HepG2 (cell line): ENCODE data around the gene CXXC5. TPM values are rescaled to one million over a fixed set of nuclear protein-coding genes. Genes with fewer than 3 reads are reported as not detected.
A peak's percentile ranks its signal among the peaks of the same experiment; 100 is the strongest.

Experiments used
- HBP1 ChIP-seq: IDR thresholded peaks from 2 replicates; pipeline ENCODE4 v1.6.1; 2016; ENCODE audit warnings: low read depth, control low read depth
- KDM5B ChIP-seq: sonication (generic); formaldehyde crosslinking; IDR thresholded peaks from 2 replicates; pipeline ENCODE4 v1.4.0; 2020; ENCODE audit warnings: missing genetic modification reagents, mild to moderate bottlenecking, borderline replicate concordance
- MLX ChIP-seq: IDR thresholded peaks from 2 replicates; pipeline ENCODE4 v1.6.1; 2016
- MZF1 ChIP-seq: sonication (generic); formaldehyde crosslinking; IDR thresholded peaks from 2 replicates; pipeline ENCODE4 v1.8.1; 2023; ENCODE audit warnings: mild to moderate bottlenecking, missing genetic modification reagents, borderline replicate concordance
- PAWR ChIP-seq: sonication (generic); formaldehyde crosslinking; IDR thresholded peaks from 2 replicates; pipeline ENCODE4 v1.4.0; 2020; ENCODE audit warnings: missing genetic modification reagents, mild to moderate bottlenecking, borderline replicate concordance
- ZBTB40 ChIP-seq, 2 experiments: fragments of 450-650 bp in 1 of 2; sonication (generic) in 1 of 2; formaldehyde crosslinking in 1 of 2; IDR thresholded peaks; 2 replicates each; pipeline versions ENCODE4 v1.6.1 to v1.8.0; 2016 to 2022; ENCODE audit warnings: antibody characterized with exemption in 1 of 2, mild to moderate bottlenecking in 1 of 2, missing genetic modification reagents in 1 of 2
- ZNF124 ChIP-seq: sonication (generic); formaldehyde crosslinking; IDR thresholded peaks from 2 replicates; pipeline ENCODE4 v1.4.0; 2020; ENCODE audit warnings: missing genetic modification reagents
- ZNF503 ChIP-seq: sonication (generic); formaldehyde crosslinking; IDR thresholded peaks from 2 replicates; pipeline ENCODE4 v1.4.0; 2020; ENCODE audit warnings: missing genetic modification reagents
- ZNF563 ChIP-seq: sonication (generic); formaldehyde crosslinking; IDR thresholded peaks from 2 replicates; pipeline ENCODE4 v1.8.0; 2022; ENCODE audit warnings: mild to moderate bottlenecking, moderate library complexity, missing genetic modification reagents
- ZNF569 ChIP-seq: sonication (generic); formaldehyde crosslinking; IDR thresholded peaks from 2 replicates; pipeline ENCODE4 v1.5.0; 2020; ENCODE audit warnings: mild to moderate bottlenecking, missing genetic modification reagents, moderate library complexity, borderline replicate concordance
- ZNF740 ChIP-seq: sonication (generic); formaldehyde crosslinking; IDR thresholded peaks from 2 replicates; pipeline ENCODE4 v1.4.0; 2020; ENCODE audit warnings: missing genetic modification reagents
- ZNF749 ChIP-seq: sonication (generic); formaldehyde crosslinking; IDR thresholded peaks from 2 replicates; pipeline ENCODE4 v1.8.0; 2022; ENCODE audit warnings: mild to moderate bottlenecking, missing genetic modification reagents, moderate library complexity, borderline replicate concordance
- ZNF790 ChIP-seq: sonication (generic); formaldehyde crosslinking; IDR thresholded peaks from 2 replicates; pipeline ENCODE4 v1.8.0; 2022; ENCODE audit warnings: missing genetic modification reagents, mild to moderate bottlenecking, borderline replicate concordance
- ZSCAN29 ChIP-seq: sonication (generic); formaldehyde crosslinking; conservative IDR thresholded peaks from 2 replicates; pipeline ENCODE4 v1.4.0; 2020; ENCODE audit warnings: mild to moderate bottlenecking, missing genetic modification reagents
- polyA plus RNA-seq, 8 experiments: library from polyadenylated mRNA; depleted of rRNA in 3 of 8; stranded (reverse) in 7 of 8; unstranded in 1 of 8; fragments of >200 nt; fragmentation: Illumina TruSeq in 4 of 8; extraction: Trizol in 4 of 8; gene quantifications; 2 replicates each; pipeline versions ENCODE4 v1.2.1 to v1.2.3, GENCODE V29; 2011 to 2016; ENCODE audit warnings: low read depth in 4 of 8, missing spikeins in 1 of 8, mixed read lengths in 1 of 8; ENCODE audit not compliant: insufficient read depth in 1 of 8
- total RNA-seq, 5 experiments: library from RNA; depleted of rRNA; stranded (reverse); fragments of >200 nt; fragmentation: Illumina TruSeq; extraction: Trizol; gene quantifications; 2 replicates each; pipeline ENCODE4 v1.2.3, GENCODE V29; 2016; ENCODE audit warnings: low read depth in 1 of 5

CXXC5 gene
- total and polyA plus RNA-seq, 2 of the 13 experiments (the other 11 are each of a cell fraction or from before 2014, with no cell fraction given): 32.3 to 33.0 TPM

- TF ChIP-seq ZBTB40 (IDR thresholded peaks at IDR 0.05) (no peak), ZBTB40 (CRISPR knock-in tag; IDR thresholded peaks at IDR 0.05) (no peak), ZNF503 (CRISPR knock-in tag) (peak; percentile 43; the same call in 1 of the 2 replicates), ZNF569 (CRISPR knock-in tag) (no peak), HBP1 (CRISPR knock-in tag) (no peak; the same call in 1 of the 2 replicates), ZNF790 (CRISPR knock-in tag) (no peak), ZNF124 (no peak), ZNF740 (CRISPR knock-in tag) (peak; percentile 95), KDM5B (CRISPR knock-in tag) (peak; percentile 83; the same call in 1 of the 2 replicates), MZF1 (CRISPR knock-in tag) (no peak), ZSCAN29 (no peak), ZNF563 (no peak), PAWR (CRISPR knock-in tag) (no peak), ZNF749 (no peak), MLX (CRISPR knock-in tag) (no peak)
Observed at GRCh38 chr5:139669662-139670368, 21.7 kb downstream of the CXXC5 start (continued).
